Measurements from ENCODE around the gene ORC2. TPM values are rescaled to one million over a fixed set of nuclear protein-coding genes. Genes with fewer than 3 reads are reported as not detected.

The ORC2 gene
- 12.3 and 12.4 TPM in 2 replicates for total RNA-seq

GRCh38 chr2:200963124-200963917 lies at the start of gene ORC2:
Gene ORC2, minus strand, starts transcription at chr2:200963660. Its CDS starts 5,537 bp downstream, at chr2:200958123.

DNA sequence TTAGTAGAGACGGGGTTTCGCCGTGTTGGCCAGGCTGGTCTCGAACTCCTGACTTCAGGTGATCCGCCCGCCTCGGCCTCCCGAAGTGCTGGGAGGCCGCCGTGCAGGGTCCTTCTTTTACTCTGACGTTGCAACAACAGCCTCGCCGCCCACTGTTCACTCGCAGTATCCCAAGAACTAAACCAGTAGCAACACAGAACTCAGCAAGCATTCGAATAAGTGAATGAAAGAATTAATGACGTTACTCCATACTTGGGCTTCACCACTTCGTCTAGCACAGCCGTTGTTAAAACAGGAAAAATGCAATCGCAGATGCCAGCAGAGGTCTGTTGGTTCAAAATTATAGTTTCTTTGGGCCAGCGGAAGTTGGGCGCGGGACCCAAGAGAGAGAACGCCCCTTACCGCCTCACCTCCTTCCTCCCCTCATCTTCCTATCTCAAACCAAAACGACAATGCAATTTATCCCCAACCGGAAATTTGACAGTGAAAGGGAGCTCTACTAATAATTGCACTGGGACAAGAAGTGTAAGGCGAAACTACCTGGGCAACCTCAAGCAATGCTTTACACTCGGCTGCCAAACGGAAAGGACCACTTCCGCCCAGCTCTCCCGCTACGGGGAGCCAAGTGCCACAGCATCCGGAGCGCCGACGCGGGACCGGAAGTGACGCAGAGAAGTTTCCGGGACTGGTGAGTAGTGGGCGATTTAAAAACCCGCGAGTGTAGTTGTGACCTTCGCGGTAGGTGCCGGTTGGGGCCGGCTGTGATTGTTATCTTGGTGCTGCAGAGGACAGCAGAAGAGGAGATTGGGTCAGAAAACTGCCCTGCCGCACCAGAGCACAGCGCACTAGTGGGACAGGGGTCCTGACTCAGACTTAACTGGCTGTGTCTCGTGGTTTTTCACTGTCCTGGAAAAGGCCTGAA lies 74.5 kb downstream of the ORC2 start, which contains the start of the genes NIF3L1 and PPIL3:
Gene NIF3L1 (plus strand): TSS at position 668 of the 922 bp plus-strand sequence. CDS start 2,573 bp downstream, outside the sequence.
Gene PPIL3 (minus strand): TSS at position 374 of the 922 bp plus-strand sequence. CDS start 1,462 bp downstream, outside the sequence.

DNA sequence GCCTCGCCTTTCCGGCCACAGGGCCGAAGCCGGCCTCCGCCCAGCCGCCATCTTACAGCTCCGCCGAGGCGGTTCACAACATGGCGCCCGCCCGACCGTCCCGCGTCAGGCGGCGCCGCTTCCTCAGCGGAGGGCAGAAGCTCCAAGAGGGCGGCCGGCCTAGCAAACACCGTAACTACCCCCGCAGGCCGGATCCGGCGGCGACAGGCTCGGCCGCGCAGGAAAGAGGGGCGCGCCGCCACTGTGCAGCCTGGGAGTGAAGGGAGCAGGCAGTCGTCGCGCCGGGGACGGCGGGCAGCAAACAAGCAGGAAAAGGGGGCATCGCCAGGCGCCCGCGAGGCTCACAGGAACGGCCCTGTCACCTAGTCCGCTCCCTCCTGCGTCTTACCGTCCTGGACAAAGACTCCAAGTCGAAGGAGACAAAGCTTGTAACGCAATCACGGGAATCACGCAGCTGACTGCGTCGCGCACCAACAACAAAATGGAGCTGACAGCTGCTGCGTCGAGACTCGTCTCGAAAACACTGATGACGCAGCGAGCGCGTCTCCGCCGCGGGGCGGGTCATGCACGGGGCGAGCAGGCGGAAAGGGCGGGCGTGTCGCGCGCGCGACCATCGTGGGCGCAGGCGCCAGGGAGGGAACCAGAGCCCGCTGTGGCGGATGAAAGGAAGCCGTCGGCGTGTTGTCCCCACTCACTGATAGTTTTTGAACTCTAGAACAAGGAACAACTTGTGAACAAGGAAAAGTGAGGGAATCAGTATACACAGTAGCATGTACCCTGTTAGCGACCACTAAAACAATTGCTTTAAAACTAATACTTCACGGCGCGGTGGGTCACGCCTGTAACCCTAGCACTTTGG lies 99.1 kb downstream of the ORC2 start, which contains the start of gene CLK1:
Gene CLK1 (minus strand): TSS at position 483 of the 859 bp plus-strand sequence. CDS start 2,796 bp downstream, outside the sequence.

Other genes starting within 250 kb of the ORC2 start
- 350 and 428 TPM in 2 replicates for gene BZW1, start 151.8 kb downstream of the ORC2 start, total RNA-seq
- 56.7 and 60.9 TPM in 2 replicates for gene CLK1, start 99.0 kb downstream of the ORC2 start, total RNA-seq
- 50.2 and 63.9 TPM in 2 replicates for gene PPIL3, start 74.6 kb downstream of the ORC2 start, total RNA-seq
- gene NIF3L1, start 74.3 kb downstream of the ORC2 start, total RNA-seq = 17.8 and 19.1 TPM in 2 replicates
- 6.7 and 7.5 TPM in 2 replicates for gene HYCC2, start 108.0 kb upstream of the ORC2 start, total RNA-seq
- gene NDUFB3, start 108.3 kb upstream of the ORC2 start, total RNA-seq = 110 and 118 TPM in 2 replicates
- 61.7 and 105 TPM in 2 replicates for gene CFLAR, start 152.5 kb upstream of the ORC2 start, total RNA-seq
- 6.4 and 9.1 TPM in 2 replicates for gene CASP10, start 219.5 kb upstream of the ORC2 start, total RNA-seq

Data from smooth muscle cell of bladder (primary cell).